ENCODE measurements around the gene HDAC8. TPM values are rescaled to one million over a fixed set of nuclear protein-coding genes. Genes with fewer than 3 reads are reported as not detected.

The HDAC8 gene
- total RNA-seq, 2 donors from 2014 or later: 33.3 to 33.9 TPM

DNA sequence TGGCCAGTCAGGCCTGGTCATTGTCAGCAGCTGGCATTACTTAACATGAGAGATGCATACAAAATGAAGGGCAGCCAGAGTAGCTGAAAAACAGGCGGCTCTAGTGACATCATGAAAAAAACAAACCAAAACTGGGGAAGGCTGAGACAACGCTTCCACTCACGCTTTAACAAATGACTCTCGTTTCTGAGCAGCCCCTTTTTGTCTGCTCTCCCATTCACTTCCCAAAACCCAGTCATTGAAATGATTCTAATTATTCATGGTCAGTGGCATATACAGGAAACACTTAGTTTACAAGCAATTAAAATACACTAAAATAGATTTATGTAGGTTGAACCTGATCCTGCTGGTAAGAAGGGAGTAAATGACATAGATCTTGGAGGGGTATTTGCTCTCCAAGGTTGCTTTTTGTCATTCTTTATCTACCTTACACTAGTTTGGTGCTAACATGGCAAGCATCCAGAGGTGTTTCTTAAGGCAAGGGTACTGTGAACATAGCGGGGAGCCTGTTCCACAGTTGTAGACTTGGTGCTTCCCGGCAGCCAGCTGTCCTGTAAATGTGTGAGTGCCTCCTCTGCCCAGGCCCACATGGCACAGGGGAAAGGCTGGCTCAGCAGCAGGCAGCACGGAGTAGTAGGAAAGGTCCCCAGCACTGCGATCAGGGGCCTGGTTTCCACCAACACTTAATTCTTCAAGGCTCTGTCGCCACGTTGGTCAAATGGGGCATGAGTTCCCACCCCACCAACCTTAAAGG lies 205.8 kb downstream of the HDAC8 start:
- WGBS, 2 experiments (ENCODE audit: insufficient coverage in 1 of 2, insufficient read length in 1 of 2): 92 to 100% methylated on average over 1 to 8 of the region's 10 CpGs
- H3K4me3 Mint-ChIP-seq: no peak overlapping the region

DNA sequence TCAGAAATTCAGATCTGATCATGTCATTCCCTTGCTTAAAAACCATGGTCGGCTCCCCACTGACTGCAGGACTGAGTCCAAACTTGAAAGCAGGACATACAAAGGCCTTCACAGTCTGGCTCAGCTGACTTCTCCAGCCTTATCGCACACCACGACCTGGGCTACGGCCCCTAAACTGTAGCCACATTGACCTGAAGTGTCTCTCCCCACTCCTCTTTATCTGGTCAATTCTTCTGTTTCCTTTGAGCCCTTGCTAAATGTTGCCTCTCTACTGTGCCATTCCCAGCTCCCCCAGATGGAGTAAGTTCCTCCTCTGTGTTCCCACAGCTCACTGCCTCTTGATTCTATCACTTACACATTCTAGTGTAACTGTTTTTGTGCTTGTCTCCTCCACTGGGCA lies 206.5 kb downstream of the HDAC8 start:
- Mint-ChIP-seq H3K9me3 (peaks cover 67% of the 10 kb centered on the region), H3K4me3 (no peak overlapping the region), H3K27ac (no peak overlapping the region), H3K36me3 (ENCODE audit: low read depth) (peaks cover 2% of the 10 kb centered on the region), H3K4me1 (no peaks in the 10 kb centered on the region), H3K27me3 (ENCODE audit: insufficient read depth) (no peaks in the 10 kb centered on the region)
- Histone ChIP-seq H3K9me3 (ENCODE audit: control insufficient read depth, low read length) (no peaks in the 10 kb centered on the region), H3K36me3 (ENCODE audit: control insufficient read depth, insufficient read depth, low read length) (no peaks in the 10 kb centered on the region), H3K4me1 (ENCODE audit: control insufficient read depth, insufficient read depth, low read length) (no peaks in the 10 kb centered on the region), H3K9ac (ENCODE audit: extremely low read depth, low read length, poor library complexity, severe bottlenecking) (no peak overlapping the region), H3K27me3 (ENCODE audit: control insufficient read depth, insufficient read depth, low read length, poor library complexity, severe bottlenecking) (no peaks in the 10 kb centered on the region), H3K4me3 (ENCODE audit: low read length) (no peak overlapping the region), H3K27ac (ENCODE audit: low read depth, low read length) (no peak overlapping the region)
- WGBS, 2 experiments (ENCODE audit: insufficient coverage in 1 of 2, insufficient read length in 1 of 2): 89% methylated on average over 4 of the region's 4 CpGs; no CpG with 5 or more reads in 1 of the 2 experiments
- TF ChIP-seq, protein P1, sequence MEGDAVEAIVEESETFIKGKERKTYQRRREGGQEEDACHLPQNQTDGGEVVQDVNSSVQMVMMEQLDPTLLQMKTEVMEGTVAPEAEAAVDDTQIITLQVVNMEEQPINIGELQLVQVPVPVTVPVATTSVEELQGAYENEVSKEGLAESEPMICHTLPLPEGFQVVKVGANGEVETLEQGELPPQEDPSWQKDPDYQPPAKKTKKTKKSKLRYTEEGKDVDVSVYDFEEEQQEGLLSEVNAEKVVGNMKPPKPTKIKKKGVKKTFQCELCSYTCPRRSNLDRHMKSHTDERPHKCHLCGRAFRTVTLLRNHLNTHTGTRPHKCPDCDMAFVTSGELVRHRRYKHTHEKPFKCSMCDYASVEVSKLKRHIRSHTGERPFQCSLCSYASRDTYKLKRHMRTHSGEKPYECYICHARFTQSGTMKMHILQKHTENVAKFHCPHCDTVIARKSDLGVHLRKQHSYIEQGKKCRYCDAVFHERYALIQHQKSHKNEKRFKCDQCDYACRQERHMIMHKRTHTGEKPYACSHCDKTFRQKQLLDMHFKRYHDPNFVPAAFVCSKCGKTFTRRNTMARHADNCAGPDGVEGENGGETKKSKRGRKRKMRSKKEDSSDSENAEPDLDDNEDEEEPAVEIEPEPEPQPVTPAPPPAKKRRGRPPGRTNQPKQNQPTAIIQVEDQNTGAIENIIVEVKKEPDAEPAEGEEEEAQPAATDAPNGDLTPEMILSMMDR (conservative IDR thresholded peaks at IDR 0.05): no peak
- no peak for DNase-seq

More for the DNA sequence above, 205.8 kb downstream of the HDAC8 start:
- TF ChIP-seq, protein P1 (conservative IDR thresholded peaks at IDR 0.05): no peak
- Mint-ChIP-seq H3K27ac (no peak overlapping the region), H3K36me3 (ENCODE audit: low read depth) (peaks cover 2% of the 10 kb centered on the region), H3K9me3 (peaks cover 64% of the 10 kb centered on the region), H3K27me3 (ENCODE audit: insufficient read depth) (no peaks in the 10 kb centered on the region), H3K4me1 (no peaks in the 10 kb centered on the region)
- no peaks in the 10 kb centered on the region for H3K27me3 ChIP-seq (ENCODE audit: control insufficient read depth, insufficient read depth, low read length, poor library complexity, severe bottlenecking)
- H3K27ac ChIP-seq (ENCODE audit: low read depth, low read length): no peak overlapping the region
- no peaks in the 10 kb centered on the region for H3K9me3 ChIP-seq (ENCODE audit: control insufficient read depth, low read length)
- DNase-seq: no peak
- H3K36me3 ChIP-seq (ENCODE audit: control insufficient read depth, insufficient read depth, low read length): no peaks in the 10 kb centered on the region
- no peaks in the 10 kb centered on the region for H3K4me1 ChIP-seq (ENCODE audit: control insufficient read depth, insufficient read depth, low read length)
- H3K9ac ChIP-seq (ENCODE audit: extremely low read depth, low read length, poor library complexity, severe bottlenecking): no peak overlapping the region
- H3K4me3 ChIP-seq (ENCODE audit: low read length): no peak overlapping the region

DNA sequence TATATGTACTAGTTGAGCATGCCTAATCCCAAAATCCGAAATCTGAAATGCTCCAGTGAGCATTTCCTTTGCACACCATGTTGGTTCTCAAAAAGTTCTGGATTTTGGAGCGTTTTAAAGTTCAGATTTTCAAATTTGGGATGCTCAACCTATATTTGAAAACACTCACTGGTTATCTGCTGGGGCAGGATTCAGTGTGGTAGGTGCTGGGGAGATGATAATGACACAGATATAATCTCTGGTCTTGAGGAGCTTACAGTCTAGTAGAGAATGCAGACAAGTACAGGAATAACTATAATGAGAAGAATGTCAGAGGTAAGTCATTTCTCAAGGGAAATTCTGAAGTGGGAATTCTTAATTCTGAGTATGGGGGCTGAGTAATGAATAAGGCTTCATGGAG lies 207.5 kb downstream of the HDAC8 start:
- no peak for DNase-seq
- TF ChIP-seq, protein P1 (conservative IDR thresholded peaks at IDR 0.05): no peak

More for the DNA sequence above, 207.5 kb downstream of the HDAC8 start:
- Mint-ChIP-seq H3K9me3 (peaks cover 67% of the 10 kb centered on the region), H3K4me3 (no peak overlapping the region), H3K4me1 (no peaks in the 10 kb centered on the region), H3K27me3 (ENCODE audit: insufficient read depth) (no peaks in the 10 kb centered on the region), H3K36me3 (ENCODE audit: low read depth) (peaks cover 2% of the 10 kb centered on the region), H3K27ac (no peak overlapping the region)
- H3K4me3 ChIP-seq (ENCODE audit: low read length): no peak overlapping the region
- no peak overlapping the region for H3K27ac ChIP-seq (ENCODE audit: low read depth, low read length)
- no peaks in the 10 kb centered on the region for H3K4me1 ChIP-seq (ENCODE audit: control insufficient read depth, insufficient read depth, low read length)
- WGBS, 2 experiments (ENCODE audit: insufficient coverage in 1 of 2, insufficient read length in 1 of 2): 89% methylated on average over 2 of the region's 2 CpGs; no CpG with 5 or more reads in 1 of the 2 experiments
- no peaks in the 10 kb centered on the region for H3K27me3 ChIP-seq (ENCODE audit: control insufficient read depth, insufficient read depth, low read length, poor library complexity, severe bottlenecking)
- no peak overlapping the region for H3K9ac ChIP-seq (ENCODE audit: extremely low read depth, low read length, poor library complexity, severe bottlenecking)
- no peaks in the 10 kb centered on the region for H3K9me3 ChIP-seq (ENCODE audit: control insufficient read depth, low read length)
- H3K36me3 ChIP-seq (ENCODE audit: control insufficient read depth, insufficient read depth, low read length): no peaks in the 10 kb centered on the region
